Vagina (tissue), 2 donors: ENCODE results near the gene IFNL3.

ENCODE experiments used
- POLR2A ChIP-seq, 2 donors: fragments of 450-650 bp; IDR thresholded peaks; one replicate each; pipeline ENCODE4 v1.6.1; 2017; ENCODE audit warnings: antibody characterized with exemption in 2 of 2, mild to moderate bottlenecking in 2 of 2, moderate library complexity in 2 of 2
- POLR2AphosphoS5 ChIP-seq, 2 donors: sonication (generic); formaldehyde crosslinking; IDR thresholded peaks; one replicate each; pipeline ENCODE4 v1.9.0; 2017; ENCODE audit warnings: antibody characterized with exemption in 2 of 2, mild to moderate bottlenecking in 2 of 2, low read depth in 1 of 2; ENCODE audit not compliant: insufficient read depth in 1 of 2
- TF ChIP-seq, protein P1 (sequence below), 3 experiments: fragments of 450-650 bp in 2 of 3; fragments of 200-600 bp in 1 of 3; sonication (generic) in 1 of 3; IDR thresholded peaks; one replicate each; pipeline ENCODE4 v1.5.1; 2017 to 2019; ENCODE audit warnings: antibody characterized with exemption in 3 of 3, mild to moderate bottlenecking in 2 of 3, moderate library complexity in 2 of 3

DNA sequence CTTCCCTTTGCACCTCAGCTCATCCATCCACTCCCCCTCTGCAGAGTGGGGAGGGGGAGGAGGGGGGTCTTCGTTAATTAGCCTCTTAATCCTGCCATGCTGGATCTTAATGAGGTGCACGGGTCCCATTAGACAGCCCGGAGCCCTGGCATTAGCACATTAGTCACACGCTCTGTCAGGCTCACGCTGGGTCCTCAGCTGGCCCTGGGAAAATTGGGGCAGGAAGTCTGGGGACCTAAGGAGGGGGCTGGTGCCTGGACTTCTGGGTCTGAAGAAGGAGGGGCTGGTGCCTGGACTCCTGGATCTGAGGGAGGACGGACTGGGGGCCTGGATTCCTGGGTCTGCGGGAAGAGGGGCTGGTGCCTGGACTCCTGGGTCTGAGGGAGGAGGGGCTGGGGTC, 48.5 kb downstream of the IFNL3 start:
- TF ChIP-seq, protein P1, sequence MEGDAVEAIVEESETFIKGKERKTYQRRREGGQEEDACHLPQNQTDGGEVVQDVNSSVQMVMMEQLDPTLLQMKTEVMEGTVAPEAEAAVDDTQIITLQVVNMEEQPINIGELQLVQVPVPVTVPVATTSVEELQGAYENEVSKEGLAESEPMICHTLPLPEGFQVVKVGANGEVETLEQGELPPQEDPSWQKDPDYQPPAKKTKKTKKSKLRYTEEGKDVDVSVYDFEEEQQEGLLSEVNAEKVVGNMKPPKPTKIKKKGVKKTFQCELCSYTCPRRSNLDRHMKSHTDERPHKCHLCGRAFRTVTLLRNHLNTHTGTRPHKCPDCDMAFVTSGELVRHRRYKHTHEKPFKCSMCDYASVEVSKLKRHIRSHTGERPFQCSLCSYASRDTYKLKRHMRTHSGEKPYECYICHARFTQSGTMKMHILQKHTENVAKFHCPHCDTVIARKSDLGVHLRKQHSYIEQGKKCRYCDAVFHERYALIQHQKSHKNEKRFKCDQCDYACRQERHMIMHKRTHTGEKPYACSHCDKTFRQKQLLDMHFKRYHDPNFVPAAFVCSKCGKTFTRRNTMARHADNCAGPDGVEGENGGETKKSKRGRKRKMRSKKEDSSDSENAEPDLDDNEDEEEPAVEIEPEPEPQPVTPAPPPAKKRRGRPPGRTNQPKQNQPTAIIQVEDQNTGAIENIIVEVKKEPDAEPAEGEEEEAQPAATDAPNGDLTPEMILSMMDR (IDR thresholded peaks at IDR 0.05), result no peak
- TF ChIP-seq POLR2A (IDR thresholded peaks at IDR 0.05) (no peak), POLR2AphosphoS5 (IDR thresholded peaks at IDR 0.05; ENCODE audit: insufficient read depth in 1 of 2, low read depth in 1 of 2) (no peak)
